ENCODE data around the gene COL6A2.

Gene COL6A2

DNA sequence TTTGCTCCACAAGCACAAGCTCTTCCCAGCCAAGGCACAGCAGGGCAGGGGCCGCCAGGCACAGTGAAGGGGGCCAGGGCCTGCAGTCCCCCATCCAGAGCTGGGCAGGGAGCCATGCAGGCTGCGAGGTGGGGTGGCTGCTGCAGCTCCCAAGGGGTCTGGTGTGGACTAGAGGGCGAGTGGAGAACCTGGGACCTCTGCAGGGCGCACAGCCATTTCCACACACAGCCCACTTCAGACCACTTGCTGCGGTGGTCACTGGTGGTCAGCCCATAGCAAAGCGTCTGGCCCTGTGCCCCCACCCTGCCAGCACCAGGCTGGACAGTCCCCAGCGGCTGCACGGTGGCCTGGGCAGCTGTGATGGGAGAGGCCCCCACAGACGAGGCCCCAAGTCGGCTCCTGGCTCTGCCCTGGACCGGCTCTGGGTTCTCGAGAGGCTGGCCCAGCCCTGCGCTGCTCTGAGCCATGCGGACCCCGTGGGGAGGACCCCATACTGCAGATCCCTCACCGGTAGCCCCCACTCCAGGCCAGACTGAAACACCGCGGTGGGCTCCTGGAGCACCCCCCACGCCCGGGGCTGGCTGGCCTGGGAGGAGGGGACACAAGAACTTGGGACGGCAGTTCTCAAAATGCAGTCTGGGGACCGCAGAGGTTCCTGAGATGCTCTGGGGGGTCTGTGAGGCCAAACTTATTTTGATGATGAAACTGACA lies 47.1 kb upstream of the COL6A2 start:
- TF ChIP-seq EGR1 (IDR thresholded peaks at IDR 0.05) (no peak), CEBPB (IDR thresholded peaks at IDR 0.05) (no peak), YY1 (IDR thresholded peaks at IDR 0.05; ENCODE audit: low read depth) (no peak), NFIC (IDR thresholded peaks at IDR 0.05) (no peak), TAF1 (IDR thresholded peaks at IDR 0.05; ENCODE audit: low read depth) (no peak), CREB1 (IDR thresholded peaks at IDR 0.05; ENCODE audit: low read depth) (no peak), TCF12 (IDR thresholded peaks at IDR 0.05; ENCODE audit: low read depth) (no peak), FOXM1 (IDR thresholded peaks at IDR 0.05; ENCODE audit: borderline replicate concordance, low read depth) (no peak), ZBTB7A (IDR thresholded peaks at IDR 0.05; ENCODE audit: low read depth) (no peak; the same call in 1 of the 2 replicates), RAD21 (IDR thresholded peaks at IDR 0.05; ENCODE audit: low read depth) (no peak), EP300 (IDR thresholded peaks at IDR 0.05; ENCODE audit: borderline replicate concordance) (no peak)
- TF ChIP-seq, protein P1, sequence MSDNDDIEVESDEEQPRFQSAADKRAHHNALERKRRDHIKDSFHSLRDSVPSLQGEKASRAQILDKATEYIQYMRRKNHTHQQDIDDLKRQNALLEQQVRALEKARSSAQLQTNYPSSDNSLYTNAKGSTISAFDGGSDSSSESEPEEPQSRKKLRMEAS (IDR thresholded peaks at IDR 0.05), result no peak

DNA sequence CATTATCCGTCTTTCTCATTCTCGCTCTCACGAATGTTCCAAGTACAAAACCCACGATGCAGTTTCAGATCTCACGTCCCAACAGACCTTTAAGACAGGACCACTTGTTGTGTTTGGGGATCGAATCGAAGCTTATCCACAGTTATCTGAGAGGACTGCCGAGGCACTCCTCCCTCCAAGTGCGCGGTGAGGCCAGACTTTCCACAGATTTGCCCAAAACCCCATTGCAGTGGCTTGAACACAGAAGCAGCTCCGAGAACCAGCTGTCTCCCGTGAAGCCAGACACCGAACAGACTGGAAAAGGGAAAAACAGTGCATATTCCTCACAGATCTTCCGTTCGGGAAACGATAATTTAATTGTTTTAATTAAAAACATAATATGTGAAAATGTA lies 46.5 kb upstream of the COL6A2 start:
- TF ChIP-seq TCF12 (IDR thresholded peaks at IDR 0.05; ENCODE audit: low read depth) (no peak), YY1 (IDR thresholded peaks at IDR 0.05; ENCODE audit: low read depth) (no peak), USF1 (IDR thresholded peaks at IDR 0.05) (no peak), FOXM1 (IDR thresholded peaks at IDR 0.05; ENCODE audit: borderline replicate concordance, low read depth) (no peak), TAF1 (IDR thresholded peaks at IDR 0.05; ENCODE audit: low read depth) (no peak), CREB1 (IDR thresholded peaks at IDR 0.05; ENCODE audit: low read depth) (no peak), CEBPB (IDR thresholded peaks at IDR 0.05) (no peak), RAD21 (IDR thresholded peaks at IDR 0.05; ENCODE audit: low read depth) (no peak), NFIC (IDR thresholded peaks at IDR 0.05) (no peak), EP300 (IDR thresholded peaks at IDR 0.05; ENCODE audit: borderline replicate concordance) (no peak), ZBTB7A (IDR thresholded peaks at IDR 0.05; ENCODE audit: low read depth) (no peak)
- TF ChIP-seq, protein P1 (IDR thresholded peaks at IDR 0.05), result no peak

- TF ChIP-seq FOXM1 (IDR thresholded peaks at IDR 0.05; ENCODE audit: borderline replicate concordance, low read depth) (no peak), EGR1 (IDR thresholded peaks at IDR 0.05) (no peak), NFIC (IDR thresholded peaks at IDR 0.05) (no peak), ZBTB7A (IDR thresholded peaks at IDR 0.05; ENCODE audit: low read depth) (no peak), TAF1 (IDR thresholded peaks at IDR 0.05; ENCODE audit: low read depth) (no peak), RAD21 (IDR thresholded peaks at IDR 0.05; ENCODE audit: low read depth) (no peak), TCF12 (IDR thresholded peaks at IDR 0.05; ENCODE audit: low read depth) (no peak), CREB1 (IDR thresholded peaks at IDR 0.05; ENCODE audit: low read depth) (no peak), USF1 (IDR thresholded peaks at IDR 0.05) (no peak), EP300 (IDR thresholded peaks at IDR 0.05; ENCODE audit: borderline replicate concordance) (no peak), CEBPB (IDR thresholded peaks at IDR 0.05) (no peak), YY1 (IDR thresholded peaks at IDR 0.05; ENCODE audit: low read depth) (no peak), TEAD4 (IDR thresholded peaks at IDR 0.05) (no peak)
- TF ChIP-seq, protein P2, sequence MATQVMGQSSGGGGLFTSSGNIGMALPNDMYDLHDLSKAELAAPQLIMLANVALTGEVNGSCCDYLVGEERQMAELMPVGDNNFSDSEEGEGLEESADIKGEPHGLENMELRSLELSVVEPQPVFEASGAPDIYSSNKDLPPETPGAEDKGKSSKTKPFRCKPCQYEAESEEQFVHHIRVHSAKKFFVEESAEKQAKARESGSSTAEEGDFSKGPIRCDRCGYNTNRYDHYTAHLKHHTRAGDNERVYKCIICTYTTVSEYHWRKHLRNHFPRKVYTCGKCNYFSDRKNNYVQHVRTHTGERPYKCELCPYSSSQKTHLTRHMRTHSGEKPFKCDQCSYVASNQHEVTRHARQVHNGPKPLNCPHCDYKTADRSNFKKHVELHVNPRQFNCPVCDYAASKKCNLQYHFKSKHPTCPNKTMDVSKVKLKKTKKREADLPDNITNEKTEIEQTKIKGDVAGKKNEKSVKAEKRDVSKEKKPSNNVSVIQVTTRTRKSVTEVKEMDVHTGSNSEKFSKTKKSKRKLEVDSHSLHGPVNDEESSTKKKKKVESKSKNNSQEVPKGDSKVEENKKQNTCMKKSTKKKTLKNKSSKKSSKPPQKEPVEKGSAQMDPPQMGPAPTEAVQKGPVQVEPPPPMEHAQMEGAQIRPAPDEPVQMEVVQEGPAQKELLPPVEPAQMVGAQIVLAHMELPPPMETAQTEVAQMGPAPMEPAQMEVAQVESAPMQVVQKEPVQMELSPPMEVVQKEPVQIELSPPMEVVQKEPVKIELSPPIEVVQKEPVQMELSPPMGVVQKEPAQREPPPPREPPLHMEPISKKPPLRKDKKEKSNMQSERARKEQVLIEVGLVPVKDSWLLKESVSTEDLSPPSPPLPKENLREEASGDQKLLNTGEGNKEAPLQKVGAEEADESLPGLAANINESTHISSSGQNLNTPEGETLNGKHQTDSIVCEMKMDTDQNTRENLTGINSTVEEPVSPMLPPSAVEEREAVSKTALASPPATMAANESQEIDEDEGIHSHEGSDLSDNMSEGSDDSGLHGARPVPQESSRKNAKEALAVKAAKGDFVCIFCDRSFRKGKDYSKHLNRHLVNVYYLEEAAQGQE (IDR thresholded peaks at IDR 0.05; ENCODE audit: low read depth), result no peak
- TF ChIP-seq, protein P1 (IDR thresholded peaks at IDR 0.05), result no peak
Measured at GRCh38 chr21:46051821-46052675, 45.9 kb upstream of the COL6A2 start.

GRCh38 chr21:46052703-46053651 lies 44.9 kb upstream of the COL6A2 start:
- peak; percentile 35; the same call in 1 of the 2 replicates for TF ChIP-seq TEAD4 (IDR thresholded peaks at IDR 0.05)
- TF ChIP-seq CEBPB (IDR thresholded peaks at IDR 0.05), result no peak
- peak; percentile 46; the same call in 1 of the 2 replicates for TF ChIP-seq TCF12 (IDR thresholded peaks at IDR 0.05; ENCODE audit: low read depth)

GRCh38 chr21:46054031-46054430 lies 43.9 kb upstream of the COL6A2 start:
- no peak for TF ChIP-seq FOXM1 (IDR thresholded peaks at IDR 0.05; ENCODE audit: borderline replicate concordance, low read depth)
- TF ChIP-seq, protein P1 (IDR thresholded peaks at IDR 0.05), result no peak
- TF ChIP-seq CREB1 (IDR thresholded peaks at IDR 0.05; ENCODE audit: low read depth), result no peak
- no peak for TF ChIP-seq EGR1 (IDR thresholded peaks at IDR 0.05)
- no peak for TF ChIP-seq TCF12 (IDR thresholded peaks at IDR 0.05; ENCODE audit: low read depth)
- TF ChIP-seq USF1 (IDR thresholded peaks at IDR 0.05), result no peak
- TF ChIP-seq TEAD4 (IDR thresholded peaks at IDR 0.05), result no peak
- TF ChIP-seq EP300 (IDR thresholded peaks at IDR 0.05; ENCODE audit: borderline replicate concordance), result no peak
- no peak for TF ChIP-seq RAD21 (IDR thresholded peaks at IDR 0.05; ENCODE audit: low read depth)
- no peak for TF ChIP-seq ZBTB7A (IDR thresholded peaks at IDR 0.05; ENCODE audit: low read depth)
- no peak for TF ChIP-seq YY1 (IDR thresholded peaks at IDR 0.05; ENCODE audit: low read depth)
- TF ChIP-seq NFIC (IDR thresholded peaks at IDR 0.05), result no peak
- TF ChIP-seq CEBPB (IDR thresholded peaks at IDR 0.05), result no peak
- TF ChIP-seq, protein P2 (IDR thresholded peaks at IDR 0.05; ENCODE audit: low read depth), result no peak
- no peak for TF ChIP-seq TAF1 (IDR thresholded peaks at IDR 0.05; ENCODE audit: low read depth)

All from Ishikawa (cell line).